ENCODE measurements around the gene GATD1.
"Not testable (repeated sequence)": the region's sequence is repeated elsewhere in the genome, so short reads cannot be mapped to it uniquely, and the experiment has no call there.

GATD1 gene

DNA sequence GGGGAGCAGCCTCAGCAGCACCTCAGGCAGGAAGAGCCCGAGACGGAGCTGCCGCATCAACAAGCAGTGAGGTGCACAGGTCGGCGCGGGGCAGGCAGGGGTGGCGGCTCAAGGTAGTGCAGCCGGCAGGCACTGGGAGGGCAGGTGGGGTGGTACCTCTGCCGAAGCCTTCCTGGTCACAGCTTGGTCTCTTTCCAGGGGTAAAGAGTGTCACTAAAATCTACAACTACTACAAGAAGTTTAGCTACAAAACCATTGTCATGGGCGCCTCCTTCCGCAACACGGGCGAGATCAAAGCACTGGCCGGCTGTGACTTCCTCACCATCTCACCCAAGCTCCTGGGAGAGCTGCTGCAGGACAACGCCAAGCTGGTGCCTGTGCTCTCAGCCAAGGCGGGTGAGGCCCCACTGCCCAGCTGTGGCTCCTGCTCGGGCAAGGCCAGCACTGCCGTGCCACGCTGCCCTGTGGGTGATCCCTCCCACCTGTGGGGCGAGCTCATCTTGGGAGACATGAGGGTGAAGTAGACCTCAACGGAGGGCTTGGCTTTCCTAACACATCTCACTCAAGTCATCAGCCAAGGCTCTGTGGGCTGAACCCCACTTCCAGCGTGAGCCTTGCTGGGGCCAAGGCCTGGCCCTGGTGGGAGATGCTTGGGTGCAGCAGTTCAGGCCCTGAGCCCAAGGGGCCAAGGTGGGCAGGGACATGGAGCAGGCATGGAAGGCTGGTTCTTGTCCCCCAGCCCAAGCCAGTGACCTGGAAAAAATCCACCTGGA lies 13.6 kb downstream of the GATD1 start:
- DNase-seq (ENCODE audit: low spot score) = no peak

DNA sequence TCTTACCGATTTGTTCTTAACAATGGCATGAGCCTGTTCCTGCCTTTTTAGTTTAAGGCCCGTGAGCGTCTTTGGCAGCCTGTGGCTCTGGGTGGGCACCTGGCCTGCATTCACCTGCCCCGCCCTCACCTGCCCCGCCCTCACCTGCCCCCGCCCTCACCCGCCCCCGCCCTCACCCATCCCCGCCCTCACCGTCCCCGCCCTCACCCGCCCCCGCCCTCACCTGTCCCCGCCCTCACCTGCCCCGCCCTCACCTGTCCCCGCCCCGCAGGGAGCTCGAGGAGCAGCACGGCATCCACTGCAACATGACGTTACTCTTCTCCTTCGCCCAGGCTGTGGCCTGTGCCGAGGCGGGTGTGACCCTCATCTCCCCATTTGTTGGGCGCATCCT lies 14.2 kb downstream of the GATD1 start:
- DNase-seq (ENCODE audit: low spot score) = no peak

DNA sequence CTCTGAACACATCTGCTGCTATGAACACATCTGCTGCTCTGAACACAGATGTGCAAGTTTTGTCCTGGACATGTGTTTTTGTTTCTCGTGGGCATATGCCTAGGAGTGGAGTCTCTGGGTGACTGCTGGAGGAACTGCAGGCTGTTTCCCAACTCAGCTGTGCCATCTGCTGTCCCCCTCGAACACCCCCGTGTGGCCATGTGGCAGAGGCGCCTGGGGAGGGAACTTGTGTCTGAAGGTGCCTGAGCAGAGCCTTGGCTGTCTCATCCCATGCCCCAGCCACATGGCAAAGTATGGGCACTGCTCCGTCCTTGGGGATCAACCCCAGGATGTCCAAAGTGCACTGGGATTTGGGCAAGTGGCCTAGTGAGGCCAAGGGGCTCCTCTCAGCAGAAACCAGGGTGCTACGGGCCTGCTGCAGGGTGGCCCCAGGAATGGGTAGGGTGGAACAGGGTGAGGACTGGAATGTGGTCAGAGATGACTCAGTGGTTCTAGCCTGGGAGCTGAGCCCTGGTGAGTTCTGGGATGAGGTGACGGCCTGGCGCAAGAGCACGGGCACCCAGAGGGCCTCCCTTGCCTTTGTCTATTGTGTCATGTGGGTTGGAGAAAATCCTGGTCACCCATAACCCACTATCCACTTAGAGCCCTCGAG lies 14.7 kb downstream of the GATD1 start:
- no peak for DNase-seq (ENCODE audit: low spot score)

DNA sequence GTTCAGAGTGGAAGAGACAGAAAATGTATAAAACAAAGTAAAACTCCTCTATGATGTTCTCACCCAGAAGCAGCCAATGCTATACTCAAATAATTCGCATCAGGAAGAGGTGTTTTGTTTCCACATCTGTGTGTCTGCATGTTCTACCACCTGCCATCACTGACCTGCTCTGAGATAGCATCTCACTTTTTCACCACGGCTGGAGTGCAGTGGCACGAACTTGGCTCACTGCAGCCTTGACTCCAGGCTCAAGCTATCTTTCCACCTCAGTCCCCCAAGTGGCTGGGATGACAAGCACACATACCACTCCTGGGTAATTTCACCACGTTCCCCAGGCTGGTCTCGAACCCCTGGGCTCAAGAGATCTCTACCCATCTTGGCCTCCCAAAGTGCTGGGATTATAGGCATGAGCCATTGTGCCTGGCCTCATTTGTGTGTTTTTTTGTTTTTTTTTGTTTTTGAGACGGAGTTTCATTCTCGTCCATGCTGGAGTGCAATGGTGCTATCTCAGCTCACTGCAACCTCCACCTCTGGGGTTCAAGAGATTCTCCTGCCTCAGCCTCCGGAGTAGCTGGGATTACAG lies 15.7 kb downstream of the GATD1 start:
- DNase-seq (ENCODE audit: low spot score) = no peak

DNA sequence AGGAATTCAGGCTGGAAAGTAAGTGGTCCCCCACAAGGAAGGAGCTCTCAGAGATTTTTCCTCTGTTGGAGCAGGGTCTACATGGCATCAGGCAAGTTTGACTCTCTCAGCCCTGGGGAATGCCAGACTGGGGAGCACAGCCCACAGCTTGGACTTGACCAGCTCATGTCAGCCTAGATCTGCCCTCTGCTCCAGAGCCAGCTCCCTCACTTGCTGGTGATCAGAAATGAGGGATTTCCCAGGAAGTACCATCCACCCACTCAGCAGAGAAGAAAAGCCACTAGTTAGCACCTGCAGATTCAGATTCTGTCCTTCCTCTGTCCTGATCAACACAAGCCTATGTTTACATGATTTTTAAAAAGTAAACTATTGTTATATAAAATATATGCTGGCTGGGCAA lies 17.1 kb downstream of the GATD1 start:
- no peak for DNase-seq (ENCODE audit: low spot score)

DNA sequence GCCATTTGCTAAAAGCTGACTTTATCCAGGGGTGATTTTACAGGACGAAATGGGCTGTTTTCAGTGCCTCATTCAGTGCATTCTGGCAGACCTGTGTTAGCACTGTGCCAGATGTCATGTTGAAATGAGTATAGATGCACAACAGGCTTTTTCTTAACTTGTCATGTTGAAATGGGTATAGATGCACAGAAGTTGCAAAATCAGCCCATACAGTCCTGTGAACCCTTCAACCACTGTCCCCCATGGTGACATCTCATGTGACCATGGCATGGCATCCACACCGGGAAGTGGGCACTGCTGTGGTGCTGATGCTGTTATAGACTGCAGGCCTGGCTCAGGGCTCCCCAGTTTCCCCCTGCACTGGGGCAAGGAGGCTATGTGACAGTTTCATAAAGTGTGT lies 27.6 kb downstream of the GATD1 start:
- no peak for DNase-seq (ENCODE audit: low spot score)

DNA sequence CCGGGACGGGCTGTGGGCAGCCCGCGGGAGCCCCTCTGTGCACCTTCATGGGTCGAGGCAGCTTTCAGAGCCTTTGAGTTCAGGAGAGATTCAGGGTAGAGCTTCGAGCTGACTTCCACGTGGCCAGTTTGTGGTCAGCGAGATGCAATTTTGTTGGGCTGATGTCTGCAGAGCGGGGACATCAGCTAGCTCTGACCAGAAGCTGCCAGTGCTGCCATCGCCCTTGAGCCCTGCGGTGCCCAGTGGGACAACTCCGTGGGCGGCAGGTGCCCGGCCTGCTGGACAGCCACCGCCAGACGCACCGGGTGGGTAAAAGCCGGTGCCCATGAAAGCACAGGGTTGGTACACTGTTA lies 29.3 kb downstream of the GATD1 start:
- DNase-seq (ENCODE audit: low spot score) = no peak

DNA sequence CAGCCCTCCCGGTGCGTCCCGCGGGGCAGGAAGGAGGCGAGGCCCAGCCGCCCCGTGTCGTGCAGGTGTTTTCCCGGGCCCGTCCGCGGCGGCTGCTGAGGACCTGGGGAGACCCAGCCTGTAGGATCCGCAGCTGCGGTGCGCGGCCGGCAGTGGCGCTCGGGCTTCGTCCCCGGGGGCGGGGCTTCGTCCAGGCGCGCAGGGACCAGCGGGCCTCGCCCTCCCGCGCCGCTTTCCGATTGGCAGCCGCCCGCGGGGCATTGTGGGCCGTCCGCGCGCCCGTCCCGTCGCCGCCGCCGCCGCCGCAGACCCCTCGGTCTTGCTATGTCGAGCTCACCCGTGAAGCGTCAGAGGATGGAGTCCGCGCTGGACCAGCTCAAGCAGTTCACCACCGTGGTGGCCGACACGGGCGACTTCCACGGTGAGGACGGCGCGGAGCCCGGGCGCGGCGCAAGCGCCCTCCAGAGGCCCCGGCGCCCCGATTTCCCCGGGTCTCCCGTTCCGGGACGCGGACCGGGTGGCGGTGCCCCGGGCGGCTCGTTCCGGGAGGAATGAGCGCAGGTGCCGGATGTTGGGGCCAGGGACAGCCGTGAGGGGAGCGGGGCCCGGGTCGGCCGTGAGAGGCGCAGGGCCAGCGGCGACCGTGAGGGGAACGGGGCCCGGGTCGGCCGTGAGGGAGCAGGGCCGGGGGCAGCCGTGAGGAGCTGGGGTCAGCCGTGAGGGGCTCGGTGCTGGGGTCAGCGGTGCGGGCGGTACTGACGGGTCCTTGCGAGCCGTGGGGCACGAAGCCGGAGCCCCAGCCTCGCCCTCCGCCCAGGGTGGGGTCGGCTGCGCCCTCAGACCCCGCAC lies 29.9 kb downstream of the GATD1 start, which contains the start of gene TALDO1:
TSS of gene TALDO1 (plus strand) at position 307 of the 849 bp plus-strand sequence. CDS start at position 325, 18 bp downstream.
- peak; percentile 79 for DNase-seq (ENCODE audit: low spot score)

DNA sequence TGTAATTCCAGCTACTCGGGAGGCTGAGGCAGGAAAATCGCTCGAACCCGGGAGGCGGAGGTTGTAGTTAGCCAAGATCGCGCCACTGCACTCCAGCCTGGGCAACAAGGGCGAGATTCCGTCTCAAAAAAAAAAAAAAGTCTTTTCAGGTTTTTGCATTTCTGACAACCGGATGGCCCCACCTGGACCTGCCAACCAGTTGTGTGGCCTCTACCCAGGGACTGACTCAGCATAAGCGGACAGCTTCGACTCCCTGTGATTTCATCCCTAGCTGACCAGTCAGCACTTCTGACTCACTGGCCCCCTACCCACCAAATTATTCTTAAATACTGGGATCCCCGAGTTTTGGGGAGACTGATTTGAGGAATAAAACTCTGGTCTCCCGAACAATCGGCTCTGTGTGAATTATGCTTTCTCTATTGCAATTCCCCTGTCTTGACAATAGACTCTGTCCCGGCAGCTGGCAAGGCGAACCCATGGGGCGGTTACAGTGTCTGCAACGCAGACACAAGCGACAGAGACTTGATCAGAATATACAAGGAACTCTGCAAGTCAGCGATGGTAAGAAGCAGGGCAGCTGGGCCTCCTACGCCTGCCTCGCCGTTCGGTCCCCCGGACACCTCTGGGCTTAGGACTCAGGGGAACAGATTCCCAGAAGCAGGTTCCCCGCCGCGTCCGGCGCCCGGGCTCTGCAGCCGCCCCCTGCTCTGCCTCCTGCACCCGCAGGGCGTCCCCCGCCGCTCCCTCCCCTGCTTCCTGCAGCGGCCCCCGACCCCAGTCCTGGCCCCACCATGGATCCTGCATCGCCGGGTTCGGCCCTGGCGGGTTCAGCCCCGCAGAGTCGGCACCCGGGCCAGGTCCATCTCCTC lies 30.8 kb downstream of the GATD1 start:
- DNase-seq (ENCODE audit: low spot score) = peak; percentile 26

DNA sequence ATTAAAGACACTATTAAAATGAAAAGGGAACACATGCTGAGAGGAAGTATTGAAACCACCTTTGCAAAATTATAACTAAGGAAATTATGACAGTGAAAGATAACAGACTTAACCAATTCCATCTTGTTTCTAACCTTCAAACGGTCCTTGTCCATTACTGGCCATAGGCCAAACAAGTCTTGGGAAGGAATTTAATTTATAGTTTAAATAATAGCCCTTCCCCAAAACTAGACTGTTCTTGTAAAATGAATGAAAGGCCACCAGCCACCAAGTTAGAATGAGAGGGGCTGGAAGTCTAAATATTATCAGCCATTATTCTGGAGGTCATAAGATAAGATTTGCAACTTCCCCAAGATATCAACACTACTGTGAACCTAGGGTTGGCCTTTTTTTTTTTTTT lies 31.9 kb downstream of the GATD1 start:
- DNase-seq (ENCODE audit: low spot score) = no peak

DNA sequence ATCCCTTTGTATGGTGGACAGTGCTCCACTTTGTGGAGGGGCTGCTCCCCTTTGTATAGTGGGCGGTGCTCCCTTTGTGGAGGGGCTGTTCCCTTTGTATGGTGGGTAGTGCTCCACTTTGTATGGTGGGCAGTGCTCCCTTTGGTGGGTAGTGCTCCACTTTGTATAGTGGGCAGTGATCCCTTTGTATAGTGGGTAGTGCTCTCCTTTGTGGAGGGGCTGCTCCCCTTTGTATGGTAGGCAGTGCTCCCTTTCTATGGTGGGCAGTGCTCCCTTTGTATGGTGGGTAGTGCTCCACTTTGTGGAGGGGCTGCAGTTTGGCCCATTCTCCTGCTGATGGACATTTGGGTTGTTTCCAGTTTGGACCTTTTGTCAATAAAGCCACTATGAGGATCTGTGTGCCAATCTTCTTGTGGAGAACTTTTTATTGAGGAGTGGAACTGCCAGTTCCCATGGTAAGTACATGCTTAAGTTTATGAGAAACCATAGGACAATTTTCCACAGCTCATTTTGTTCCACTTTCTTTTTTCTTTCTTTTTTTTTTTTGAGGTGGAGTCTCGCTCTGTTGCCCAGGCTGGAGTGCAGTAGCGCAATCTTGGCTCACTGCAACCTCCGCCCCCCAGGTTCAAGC lies 34.6 kb downstream of the GATD1 start:
- no peak for DNase-seq (ENCODE audit: low spot score)

DNA sequence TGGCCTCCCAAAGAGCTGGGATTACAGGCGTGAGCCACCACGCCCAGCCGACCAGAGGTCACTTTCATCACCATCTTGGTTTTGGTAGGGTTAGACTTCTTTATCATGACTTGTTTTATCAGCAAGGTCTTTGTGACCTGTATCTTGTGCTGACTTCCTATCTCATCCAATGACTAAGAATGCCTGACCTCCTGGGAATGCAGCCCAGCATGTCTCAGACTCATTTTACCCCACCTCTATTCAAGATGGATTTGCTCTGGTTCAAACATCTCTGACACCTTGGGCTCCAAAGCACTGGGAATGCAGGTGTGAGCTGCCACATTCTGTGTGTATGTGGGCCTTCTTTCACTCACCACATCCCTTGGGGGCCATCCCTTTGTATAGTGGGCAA lies 35.1 kb downstream of the GATD1 start:
- no peak for DNase-seq (ENCODE audit: low spot score)

DNA sequence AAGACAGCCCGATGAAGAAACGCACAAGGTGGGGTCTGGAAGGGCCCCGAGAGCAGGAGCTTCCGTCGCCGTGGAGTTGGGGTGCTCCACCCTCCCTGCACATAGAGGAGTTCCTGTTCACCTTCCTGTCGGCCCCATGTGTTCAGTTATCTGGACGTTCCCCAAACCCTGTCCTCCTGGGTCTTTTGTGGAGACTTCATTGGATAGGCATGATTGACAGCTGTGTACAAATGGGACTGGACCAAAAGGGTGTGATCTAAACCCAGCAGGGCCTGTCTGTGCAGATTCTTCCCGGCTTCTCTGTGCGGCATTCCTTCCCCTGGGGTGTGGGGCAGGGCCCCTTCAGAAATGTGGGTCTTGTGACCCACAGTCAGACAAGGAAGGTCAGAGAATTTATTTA lies 39.4 kb downstream of the GATD1 start:
- DNase-seq (ENCODE audit: low spot score) = not testable (repeated sequence)

DNA sequence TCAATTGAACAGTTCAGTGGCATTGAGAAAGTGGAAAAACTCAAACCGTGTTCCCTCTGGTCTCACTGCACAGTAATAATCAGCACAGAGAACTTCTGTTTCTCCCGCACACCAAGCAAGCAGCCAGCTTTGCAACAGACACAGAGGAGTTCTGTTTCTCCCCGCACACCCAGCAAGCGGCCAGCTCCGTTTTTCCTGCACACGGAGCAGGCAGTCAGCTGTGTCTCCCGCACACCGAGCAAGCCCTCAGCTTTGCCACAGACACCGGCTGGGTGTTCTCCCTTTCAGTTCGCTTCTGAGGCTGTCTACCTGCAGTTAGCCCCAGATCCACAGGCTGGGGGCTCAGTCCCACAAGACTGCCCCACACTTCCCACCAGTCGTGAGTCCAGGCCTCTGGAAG lies 39.9 kb downstream of the GATD1 start:
- no peak for DNase-seq (ENCODE audit: low spot score)

DNA sequence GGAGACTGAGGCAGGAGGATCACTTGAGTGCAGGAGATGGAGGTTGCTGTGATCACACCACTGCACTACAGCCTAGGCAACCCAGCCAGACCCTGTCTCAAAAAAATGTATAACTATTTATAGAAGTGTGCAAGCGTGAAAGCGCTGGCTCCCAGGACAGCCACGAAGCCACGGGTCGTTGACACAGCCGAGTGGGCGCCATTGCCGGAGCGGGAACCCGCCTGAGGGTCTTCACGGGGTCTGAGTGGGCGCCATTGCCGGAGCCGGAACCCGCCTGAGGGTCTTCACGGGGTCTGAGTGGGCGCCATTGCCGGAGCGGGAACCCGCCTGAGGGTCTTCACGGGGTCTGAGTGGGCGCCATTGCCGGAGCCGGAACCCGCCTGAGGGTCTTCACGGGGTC lies 42.7 kb downstream of the GATD1 start:
- not testable (repeated sequence) for DNase-seq (ENCODE audit: low spot score)

DNA sequence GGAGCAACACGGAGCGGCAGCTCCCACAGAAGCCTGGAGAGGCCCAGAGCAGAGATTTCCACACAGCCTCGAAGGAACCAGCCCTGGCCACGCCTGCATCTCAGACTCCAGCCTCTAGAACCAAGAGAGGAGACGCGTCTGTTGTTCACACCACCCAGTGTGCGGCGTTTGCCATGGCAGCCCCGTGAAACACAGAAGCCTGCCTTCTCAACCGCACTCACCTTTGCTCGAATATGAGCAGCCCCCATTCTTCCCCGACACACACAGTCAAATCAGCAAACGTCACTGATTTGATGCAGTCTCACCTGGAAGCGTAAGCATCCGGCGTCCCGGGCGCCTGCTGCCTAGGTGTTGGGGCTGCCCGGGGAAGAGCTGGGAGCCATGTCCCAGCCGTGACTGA lies 44.2 kb downstream of the GATD1 start:
- DNase-seq (ENCODE audit: low spot score) = no peak

DNA sequence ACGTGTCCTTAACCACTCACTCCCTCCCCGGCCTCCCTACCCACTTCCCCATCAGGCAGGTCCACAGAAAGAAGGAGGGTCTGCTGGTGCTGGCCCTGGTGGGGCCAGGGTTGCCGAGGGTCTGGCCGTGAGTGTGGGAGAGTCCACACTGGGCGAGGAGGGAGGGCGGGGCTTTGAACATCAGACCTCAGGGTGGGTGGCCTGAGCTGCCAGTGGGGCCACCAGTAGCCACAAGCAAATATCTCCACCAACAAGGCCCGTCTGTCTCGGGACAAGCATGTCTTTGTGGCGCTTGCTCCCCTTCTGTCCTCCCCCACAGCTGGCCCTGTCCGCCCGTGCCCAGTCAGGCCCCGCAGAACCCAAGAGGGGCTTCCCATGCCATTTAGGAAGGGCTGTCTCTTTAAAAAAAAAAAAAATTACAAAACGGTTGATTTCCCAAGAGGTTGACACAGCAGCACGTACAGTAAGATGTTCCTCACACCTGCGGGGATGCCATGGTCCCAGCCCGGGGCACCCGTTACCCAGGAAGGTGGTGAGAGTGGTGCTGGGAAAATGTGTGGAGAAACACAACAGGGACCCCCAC lies 47.7 kb downstream of the GATD1 start:
- DNase-seq (ENCODE audit: low spot score) = no peak

DNA sequence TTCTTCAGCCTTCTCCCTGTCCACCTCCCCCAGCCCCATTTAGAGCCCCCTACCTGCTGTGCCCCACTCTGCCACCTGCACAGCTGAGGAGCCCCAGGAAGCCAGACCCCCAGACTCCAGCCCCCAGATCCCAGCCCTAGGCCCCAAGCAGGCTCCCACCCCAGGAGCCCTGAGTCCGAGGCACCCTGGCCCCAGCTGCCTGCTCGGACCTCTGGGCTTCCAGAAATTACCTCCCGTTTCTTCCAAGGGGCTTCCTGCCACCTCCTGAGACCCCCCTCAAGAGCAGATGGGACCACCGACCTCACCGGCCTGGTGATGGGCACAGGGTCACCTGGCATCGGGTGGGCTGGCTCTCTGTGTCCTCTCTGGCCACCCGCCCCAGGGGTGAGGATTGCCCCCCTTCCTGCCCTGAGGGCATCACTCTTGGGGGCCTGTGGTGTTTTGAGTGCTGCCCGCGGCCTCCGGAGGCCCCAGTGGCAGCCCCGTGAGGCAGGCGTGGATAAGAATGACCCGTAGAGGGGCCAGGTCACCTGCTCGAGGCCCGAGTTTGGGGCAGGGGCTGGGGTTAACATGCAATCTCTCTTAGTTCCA lies 48.3 kb downstream of the GATD1 start:
- no peak for DNase-seq (ENCODE audit: low spot score)

DNA sequence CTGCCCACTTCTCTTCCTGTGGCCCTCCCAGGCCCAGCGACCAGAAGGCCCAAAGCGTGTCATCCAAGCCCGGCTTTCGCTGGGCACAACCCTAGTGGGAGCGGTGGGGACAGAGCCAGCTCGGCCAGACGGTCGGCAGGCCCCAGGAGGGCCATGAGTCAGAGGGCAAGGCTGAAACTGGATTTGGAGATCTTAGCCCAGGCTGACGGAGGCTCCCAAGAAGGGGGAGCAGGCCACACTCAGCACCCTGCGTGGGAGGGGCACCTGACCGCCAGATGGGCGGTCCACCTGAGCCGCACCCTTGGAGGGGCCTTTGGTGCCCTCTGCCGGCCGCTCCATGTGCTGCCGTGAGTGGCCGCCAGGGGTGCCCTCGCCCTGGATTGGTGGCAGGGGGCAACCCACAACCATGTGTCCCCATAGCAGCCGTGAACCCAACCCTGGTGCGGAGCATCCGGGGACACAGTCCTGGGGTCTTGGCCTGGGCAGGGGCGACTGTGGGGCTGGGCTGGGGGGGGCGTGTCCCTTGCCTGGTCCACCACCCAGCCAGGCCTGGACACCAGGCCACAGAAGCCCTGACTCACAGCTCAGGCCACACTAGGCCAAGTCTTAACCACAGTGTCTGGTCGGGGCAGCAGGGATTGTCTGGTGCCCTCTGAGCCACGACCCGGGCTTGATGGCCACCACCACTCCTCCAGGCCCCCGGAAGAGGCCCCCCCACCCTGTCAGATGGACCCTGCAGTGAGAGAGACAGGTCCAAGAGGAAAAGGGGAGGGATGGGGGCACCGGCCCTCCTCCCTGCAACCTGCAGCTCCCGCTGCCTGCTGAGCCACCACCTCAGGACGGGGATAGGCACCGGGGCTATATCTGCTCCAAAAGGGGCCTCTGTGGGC lies 49.2 kb downstream of the GATD1 start:
- peak; percentile 80 for DNase-seq (ENCODE audit: low spot score)

All from CD4-positive, alpha-beta T cell treated with Interleukin-15 for 4 hours (primary cell).